Activated CD4-positive, alpha-beta T cell treated with anti-CD3 and anti-CD28 coated beads, Interleukin-2, amount 50 U/mL, for 1 hour (primary cell): ENCODE measurements around the gene RAPGEF5.

ENCODE experiments used
- DNase-seq: peaks from one replicate; pipeline ENCODE4 v3.0.0-alpha.2; 2020

RAPGEF5 gene

DNA sequence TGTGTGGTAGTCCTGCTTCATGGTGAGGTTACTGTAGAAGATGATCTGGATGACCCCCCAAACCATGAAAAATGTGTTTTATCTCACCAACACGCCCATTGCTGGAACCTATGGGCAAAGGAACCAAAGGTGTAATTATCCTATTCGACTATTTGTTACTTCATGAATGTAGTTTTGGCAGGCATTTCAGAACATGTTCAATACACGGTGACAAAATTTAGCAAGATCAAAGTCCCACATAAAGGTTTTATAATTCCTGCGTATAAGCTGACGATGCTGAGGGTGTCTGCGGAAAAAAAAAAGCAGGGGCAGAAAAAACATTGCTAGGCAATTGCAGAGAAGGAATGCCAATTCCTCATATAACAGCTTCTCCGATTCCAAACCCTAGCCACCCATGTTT lies 13.3 kb downstream of the RAPGEF5 start:
- DNase-seq = no peak

DNA sequence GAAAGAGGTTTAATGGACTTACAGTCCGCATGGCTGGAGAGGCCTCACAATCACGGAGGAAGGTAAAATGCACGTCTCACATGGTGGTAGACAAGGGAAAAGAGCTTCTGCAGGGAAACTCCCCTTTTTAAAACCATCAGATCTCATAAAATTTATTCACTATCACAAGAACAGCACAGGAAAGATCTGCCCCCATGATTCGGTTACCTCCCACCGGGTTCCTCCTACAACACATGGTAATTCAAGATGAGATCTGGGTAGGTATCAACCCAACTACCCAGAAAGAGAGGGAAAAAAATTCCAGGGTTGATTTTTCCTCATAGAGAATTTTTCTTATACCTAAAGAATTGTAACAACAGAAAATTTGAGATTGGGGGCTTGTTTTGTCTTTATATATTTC lies 13.9 kb downstream of the RAPGEF5 start:
- DNase-seq = no peak

DNA sequence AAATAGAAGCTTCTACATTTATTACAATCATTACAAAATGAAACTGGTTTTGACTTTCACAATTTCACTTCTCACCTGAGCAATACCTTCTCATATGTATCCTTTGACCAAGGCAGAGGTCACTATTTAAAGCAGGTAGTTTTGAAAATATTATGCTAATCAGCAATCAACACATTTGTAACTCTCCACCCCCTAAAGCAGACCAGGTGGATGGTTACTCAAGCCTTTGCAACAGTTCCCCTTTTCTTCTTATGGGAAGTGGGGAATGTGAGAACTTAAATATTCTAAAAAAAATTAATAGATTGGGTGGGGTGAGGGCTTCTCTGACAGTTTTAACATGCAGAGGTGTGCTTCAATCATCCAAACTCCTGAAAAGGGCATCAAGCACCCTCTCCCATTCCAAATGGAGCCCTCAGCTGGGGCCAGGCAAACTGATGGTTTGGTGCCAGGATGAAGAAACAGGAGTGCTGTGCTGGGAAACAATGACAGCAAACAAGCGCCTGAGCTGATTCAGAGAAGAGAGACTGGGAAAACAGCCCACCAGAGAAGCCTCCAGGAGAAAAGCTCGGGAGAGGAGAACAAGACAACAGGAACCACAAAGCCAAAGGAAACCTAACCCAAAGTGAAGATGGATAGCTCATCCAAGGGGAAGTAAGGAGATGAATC lies 17.1 kb downstream of the RAPGEF5 start:
- DNase-seq = no peak

DNA sequence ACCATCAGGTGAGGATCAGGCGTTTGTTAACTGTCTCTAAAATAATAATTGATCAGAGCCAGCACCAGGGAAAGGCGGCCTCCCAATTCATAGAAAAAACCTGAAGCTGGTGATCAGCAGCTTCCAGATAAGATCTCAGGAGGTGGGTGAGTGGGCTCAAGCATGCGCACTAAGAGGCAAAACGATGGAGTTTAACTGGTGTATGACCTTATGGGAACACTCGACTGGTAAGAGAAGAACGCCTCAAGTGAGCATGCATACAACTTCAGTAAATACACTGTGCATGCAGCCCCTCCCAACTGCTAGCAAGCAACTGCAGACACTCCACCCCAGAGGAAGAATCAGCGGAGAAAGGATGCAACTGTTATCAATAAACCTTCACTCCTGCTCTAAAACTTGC lies 18.1 kb downstream of the RAPGEF5 start:
- DNase-seq = no peak

DNA sequence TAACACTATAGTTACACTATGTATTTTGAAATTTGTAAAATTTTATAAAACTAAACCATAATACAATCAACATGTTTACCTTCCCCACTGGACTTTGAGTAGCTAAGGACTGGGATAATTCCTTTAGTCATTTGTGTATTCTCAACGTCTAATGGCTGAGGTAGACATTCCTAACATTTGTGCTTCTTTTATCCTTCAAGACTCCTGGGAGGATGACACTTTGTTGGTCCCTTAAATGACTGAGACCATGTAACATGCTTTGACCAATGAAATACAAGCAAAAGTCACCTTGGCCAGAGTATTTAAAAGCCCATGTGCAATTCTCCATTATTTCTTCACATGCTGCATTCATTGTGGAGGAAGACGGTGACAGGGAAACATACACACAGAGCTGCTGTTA lies 18.5 kb downstream of the RAPGEF5 start:
- DNase-seq = no peak

DNA sequence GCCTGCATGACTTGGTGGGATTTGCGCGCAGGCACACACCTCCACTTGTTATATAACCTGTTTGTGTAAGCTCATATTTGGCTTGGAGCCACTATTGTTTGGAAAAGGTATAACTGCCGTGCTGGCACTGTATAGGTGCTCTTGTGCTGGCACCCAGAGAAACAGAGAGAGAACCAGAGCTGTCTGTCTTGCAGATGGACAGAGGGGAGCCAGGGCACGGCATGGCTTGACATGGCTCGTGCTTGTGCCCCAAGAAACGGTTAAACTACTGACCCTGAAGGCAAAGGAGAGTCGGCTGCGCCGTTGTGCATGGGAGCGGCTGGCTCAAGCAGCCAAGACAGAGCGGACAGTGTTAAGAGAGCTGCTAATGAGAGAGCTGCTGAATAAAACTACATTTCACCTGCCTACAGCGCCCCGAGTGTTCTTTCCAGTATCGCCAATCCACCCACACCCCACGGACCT lies 23.2 kb downstream of the RAPGEF5 start:
- DNase-seq = no peak

DNA sequence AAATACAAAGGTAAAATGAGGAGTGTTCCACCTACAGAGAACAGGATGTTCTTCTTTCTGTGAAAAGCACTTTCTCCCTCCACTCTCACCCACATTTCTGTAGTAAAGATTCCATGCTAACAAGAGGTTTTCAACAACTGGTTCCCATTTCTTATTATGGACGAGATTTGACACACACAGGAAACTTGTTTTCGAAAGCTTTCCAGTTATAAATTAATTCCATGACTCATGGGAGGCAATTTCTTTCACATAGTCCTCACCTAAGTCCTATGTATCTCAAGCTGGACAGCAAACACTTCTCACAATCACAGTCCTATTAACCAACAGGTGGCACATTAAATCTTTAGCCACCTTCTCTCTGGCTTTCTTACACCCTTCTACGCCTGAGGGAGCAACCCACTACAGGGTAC lies 24.5 kb downstream of the RAPGEF5 start:
- DNase-seq = no peak

DNA sequence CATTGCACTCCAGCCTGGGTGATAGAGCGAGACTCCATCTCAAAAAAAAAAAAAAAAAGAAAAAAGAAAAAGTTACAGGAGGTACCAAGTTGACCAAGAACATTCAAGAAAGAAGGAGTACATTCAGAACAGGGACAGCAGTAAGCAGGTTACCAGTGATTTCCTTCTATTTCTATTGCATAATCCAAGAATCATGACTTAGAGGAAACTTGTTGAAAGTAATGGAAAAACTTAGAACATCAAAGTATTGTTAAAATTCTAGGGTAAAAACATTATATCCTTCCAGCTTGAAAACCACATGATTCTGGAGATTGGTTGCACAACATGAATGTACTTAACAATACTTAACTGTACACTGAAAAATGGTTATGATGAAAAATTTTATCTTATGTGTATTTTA lies 25.2 kb downstream of the RAPGEF5 start:
- no peak for DNase-seq

DNA sequence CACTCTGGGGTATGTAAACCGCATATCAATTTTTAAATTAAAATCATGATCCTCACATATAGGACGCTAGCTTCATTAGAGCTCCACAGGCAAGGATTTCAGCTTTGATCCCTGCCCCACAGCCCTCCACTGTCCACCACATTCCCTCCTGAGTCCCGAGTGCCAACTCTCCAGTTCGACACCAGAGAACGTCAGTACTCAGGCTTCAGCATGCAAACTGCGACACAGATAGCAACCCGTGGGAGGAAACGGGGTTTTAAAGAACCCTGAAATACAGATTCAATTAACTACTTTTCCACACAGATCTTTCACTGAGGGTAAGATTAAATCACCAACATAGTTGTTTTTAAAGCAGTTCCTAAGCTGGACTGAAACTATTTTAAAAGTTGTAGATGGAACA lies 26.1 kb downstream of the RAPGEF5 start:
- DNase-seq = no peak

DNA sequence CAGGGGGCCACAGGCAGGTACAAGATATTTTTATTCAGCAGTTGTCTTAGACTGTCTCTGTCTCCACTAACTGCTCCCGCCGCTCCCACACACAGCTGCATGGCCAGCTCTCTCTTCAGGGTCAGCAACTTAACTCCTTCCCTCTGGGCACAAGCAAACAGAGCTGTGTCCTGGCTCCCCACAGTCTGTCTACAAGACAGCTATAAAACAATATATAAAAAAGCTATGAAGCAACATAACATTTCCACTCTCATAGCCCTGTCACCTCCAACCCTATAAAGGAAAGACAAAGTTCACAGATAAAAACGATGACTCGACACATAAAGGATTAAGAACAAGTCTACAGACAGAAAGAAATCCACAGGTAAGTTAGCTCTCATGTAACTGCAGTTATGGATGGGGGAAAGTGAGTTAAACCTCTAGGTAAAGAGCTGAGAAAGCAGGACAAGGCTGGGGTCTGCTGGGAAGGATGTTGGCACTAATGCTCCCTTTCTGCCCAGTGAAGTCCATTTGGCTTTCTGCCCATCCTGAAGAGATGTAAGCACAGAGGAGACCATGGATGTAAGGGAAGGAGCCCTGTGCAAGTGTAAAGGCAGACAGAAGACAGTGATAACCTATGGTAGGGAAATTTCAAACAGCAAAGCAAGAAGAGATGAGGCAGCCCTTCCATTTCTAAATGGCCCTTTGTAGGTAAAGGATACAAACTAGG lies 27.0 kb downstream of the RAPGEF5 start:
- no peak for DNase-seq

DNA sequence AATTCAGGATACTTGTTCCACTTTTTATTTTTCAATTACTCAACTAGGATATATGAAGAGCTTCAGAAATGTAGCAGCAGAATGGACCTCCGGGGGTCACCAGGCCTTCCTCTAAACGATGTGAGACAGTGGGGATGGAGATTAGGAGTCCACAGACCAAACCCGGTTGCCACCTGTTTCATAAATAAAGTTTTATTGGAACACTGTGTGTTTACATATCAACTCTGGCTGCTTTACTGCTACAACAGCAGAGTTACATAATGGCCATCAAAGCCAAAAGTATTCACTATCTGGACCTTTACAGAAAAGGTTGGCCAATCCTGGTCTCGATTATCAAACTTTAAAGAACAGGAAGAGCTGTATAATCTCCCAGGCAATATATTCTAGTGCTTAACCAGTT lies 30.8 kb downstream of the RAPGEF5 start:
- DNase-seq = no peak

DNA sequence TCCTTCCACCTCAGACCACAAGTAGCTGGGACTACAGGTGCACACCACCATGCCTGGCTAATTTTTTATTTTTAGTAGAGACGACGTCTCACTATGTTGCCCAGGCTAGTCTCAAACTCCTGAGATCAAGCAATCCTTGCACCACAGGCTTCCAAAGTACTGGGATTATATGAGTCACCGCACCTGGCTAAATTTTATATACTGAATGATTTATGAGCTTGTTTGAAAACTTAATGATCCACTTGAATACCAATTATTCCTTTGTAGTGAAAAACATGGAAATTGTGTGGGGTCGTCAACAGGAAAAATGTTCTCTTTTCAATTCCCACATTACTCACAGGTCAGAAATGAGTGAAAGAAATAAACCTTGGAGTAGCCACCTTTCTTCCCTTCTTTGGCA lies 31.3 kb downstream of the RAPGEF5 start:
- DNase-seq = no peak

DNA sequence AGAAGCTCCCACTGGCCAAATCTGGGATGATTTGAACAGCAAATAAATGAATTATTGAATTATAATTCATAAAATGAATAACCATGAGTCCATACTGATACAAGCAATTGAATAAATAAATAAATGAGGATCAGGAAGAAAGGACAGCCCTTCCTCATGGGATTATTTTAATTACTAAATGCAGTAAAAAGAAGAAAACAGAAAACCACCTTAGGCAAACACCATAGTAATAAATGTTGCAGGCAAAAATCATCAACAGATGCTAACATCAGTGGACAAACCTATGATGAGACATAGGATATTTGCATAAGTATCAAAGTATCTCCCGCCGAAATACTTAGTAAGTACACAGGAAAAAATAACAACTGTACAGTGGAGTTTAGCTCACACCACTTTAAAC lies 33.2 kb downstream of the RAPGEF5 start:
- DNase-seq = no peak

DNA sequence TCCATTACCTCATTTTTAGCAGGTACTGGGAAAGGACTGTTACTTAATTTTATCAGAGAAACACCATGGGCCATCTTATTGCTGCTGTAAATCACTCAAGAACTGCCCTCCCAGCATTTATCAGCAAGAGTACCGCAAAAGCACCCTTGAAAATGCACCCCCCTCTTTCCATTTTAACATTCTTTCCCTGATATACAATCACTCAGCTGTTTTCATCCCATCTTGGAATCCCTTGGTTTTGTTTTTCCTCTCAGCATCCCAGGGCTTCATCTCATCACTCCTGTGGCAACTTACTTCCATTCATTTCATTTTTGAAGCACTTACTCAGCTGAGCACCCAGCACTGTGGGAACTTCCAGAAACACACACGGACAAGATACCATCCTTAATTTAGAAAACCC lies 36.5 kb downstream of the RAPGEF5 start:
- DNase-seq = no peak

DNA sequence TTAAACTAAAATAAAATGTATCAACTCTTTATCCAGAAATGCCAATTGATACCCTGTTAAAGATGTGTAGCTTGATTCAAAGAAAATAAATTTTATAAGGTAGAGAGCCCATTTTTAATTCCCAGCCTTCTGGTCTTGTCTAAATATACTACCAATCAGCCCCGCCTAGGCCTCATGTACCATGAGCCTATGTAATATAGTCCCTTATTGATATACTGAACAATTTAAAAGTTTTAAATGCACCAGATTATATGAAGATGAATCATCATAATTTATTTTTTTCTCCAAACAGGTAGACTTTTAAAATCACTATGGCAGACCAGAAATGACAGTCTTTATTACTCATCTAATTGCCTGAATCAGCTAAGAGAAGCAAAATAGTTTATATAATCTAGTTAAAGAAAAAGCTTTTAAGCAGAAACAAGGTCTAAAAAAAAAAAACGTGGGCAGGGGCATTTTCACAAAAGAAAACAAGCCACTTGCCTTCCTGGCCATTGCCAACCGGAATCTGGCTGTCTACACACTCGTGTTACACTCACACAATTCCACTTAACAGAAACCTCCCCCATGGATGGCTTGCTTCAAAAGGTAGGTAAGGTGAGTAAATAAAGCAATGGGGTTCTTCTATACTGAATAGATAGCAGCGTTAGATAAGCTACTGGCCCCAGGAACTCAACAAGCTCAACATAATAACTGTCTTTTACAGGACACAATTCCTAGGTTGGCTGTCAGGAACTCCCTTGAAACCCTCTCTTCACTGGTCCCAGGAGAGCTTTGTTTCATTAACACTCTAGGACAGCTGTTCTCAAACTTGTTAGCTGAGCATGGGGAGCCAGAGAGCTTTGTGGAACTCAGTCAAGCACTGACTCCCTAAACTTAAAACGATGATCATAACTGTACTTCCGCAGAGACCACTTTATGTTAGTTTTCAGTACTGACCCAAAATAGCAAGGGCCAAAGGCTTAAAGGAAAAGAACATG lies 37.2 kb downstream of the RAPGEF5 start:
- no peak for DNase-seq

DNA sequence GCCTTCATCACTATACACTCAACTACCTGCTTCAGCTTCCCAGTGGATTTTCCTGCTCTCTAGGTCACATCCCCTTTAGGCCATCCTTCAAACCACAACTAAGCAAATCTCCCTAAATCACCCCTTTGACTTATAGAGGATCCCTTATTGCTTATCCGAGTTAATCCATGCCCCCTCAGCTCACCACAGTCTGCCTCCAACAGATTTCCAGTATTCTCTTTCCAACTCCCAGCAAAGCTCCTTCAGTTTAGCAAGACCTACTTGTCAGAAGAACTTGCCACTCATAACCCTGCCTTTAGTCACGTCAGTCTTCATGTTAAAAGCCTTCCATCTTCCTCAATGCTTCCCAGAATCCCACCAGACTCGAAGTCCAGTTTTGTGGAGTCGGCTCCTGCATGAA lies 38.6 kb downstream of the RAPGEF5 start:
- no peak for DNase-seq

DNA sequence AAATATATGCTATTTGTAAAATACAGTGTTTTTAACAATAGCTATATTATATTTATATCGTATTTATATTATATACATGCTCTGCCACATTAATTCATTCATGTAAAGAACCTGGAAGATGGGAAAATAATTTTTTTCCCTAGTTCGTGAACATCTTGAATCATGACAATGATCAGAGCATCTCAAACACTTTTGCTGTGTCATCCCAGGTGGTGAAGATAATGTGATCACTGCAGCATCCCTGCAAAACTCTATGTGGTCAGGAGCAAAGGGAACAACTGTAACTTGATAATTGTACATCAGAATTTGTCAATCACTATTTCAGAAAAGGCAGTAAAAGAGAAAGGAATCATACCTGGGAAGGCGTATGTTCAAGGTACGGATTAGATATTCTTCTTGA lies 39.3 kb downstream of the RAPGEF5 start:
- no peak for DNase-seq

DNA sequence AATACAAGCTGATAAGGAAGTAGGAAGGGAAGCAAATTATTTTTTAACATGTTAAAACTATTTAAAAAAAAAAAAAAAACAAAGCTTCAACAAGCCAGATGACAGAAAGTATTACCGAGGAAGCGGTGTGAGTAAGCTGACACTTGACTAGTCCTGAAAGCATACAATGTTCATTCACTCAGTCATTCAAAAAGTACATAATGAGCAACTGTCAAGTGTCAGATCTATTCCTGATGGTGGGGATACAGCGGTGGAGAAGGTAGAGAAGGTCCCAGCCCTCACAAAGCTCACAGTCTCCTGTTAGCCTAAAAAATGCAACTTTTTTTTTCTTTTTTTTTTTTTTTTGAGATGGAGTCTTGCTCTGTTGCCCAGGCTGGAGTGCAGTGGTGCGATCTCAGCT lies 40.0 kb downstream of the RAPGEF5 start:
- no peak for DNase-seq

DNA sequence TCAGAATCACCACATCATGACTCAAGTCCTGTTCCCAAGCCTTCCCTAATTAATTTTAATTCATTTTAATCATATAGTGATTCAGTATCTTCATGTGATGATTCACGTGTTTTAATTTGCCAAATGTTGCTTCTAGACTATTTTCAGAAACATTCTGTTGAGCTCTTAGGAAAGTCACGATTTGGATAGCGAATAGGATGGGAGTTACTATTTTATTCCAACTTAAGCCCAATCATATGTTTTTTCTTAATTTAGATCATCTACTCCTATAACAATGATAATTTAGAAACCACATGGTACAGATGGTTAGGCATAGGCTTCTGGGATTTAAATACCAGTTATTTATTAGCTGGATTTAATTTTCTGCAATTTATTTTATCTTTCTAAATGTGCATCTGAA lies 49.1 kb downstream of the RAPGEF5 start:
- DNase-seq = no peak

DNA sequence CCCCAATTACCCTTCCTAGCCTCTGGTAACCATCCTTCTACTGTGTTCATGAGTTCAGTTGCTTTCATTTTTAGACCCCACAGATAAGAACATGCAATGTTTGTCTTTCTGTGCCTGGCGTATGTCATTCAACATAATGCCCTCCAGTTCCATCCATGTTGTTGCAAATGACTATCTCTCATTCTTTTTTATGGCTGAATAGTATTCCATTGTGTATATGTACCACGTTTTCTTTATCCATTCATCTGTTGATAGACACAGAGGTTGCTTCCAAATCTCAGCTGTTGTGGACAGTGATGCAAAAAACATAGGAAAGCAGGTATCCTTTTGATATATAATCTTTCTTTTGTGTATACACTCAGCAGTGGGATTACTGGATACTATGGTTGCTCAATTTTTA lies 51.2 kb downstream of the RAPGEF5 start:
- no peak for DNase-seq

DNA sequence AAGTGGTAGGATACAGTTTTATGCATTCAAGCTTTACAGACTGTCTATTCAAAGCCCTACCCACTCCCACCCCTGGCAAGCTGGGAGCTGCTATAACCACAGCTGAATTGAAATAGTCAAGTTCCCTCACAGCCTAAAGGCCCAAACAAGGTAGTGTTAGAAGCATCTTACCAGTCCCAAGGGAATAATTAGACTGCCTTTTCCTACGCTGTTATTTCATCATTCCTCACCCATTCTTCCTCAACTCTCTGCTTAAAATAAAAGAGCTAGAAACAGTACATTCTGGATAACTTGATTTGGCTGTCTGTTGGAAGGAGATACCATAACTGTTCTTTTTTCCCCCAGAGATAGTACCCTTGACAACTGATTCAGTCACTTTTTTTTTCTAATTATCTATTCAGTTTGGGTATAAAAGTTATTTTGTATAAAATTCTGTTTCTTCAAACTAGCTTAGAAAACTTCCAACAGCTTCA lies 54.0 kb downstream of the RAPGEF5 start:
- no peak for DNase-seq

DNA sequence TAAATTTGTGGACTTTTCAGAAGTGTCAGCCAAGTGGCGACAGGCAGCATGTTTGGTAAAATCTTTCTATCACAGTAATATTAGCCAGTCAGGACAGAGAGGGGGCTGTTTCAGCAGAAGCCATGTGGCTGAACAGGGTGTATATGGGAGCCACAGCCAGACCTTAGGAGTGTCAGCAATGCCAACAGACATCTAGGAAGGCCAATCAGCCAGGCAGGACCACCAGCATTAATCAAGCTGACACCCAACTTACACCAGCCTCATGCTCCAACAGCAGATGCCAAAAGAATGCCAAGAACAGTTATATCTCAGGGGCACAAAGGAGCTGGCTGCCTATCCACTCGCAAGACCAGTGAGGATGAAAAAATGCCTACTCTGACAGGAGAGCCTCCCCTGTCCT lies 54.8 kb downstream of the RAPGEF5 start:
- DNase-seq = no peak

DNA sequence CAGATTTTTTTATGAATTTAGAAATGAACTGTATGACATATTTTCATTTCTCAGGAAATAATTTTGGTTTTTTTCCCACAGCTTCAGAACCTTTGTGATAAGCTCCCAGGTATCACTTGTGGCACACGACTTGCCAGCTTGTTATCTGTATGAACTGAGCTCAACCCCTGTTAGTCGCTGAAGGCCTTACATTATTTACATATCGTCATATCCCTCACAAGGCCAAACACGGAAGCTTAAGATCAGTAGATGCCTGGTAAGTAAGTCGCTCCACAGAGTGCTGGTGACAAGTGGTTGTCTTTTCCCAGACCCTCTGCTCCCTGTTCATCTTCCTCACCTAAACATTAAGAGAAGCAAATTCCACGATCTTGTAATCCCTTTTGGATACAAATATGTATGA lies 55.2 kb downstream of the RAPGEF5 start:
- no peak for DNase-seq

DNA sequence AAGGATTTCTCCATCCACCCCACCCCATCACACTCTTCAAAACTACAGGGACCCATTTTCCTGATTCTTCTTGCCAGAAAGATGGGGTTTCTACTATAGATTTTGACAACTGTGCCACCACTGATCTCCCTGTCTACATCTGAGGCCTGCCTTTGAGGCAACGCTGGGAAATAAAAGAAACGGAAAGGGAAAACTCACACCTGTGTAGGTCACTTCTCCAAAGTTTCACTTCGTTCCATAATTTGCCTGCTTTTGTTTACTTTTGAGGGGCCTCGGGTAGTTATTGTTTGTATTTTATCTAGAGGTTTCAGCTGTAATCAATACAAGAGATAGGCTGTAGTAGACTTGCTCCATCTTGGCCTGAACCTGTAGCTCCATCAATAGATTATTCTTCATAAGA lies 56.1 kb downstream of the RAPGEF5 start:
- DNase-seq = no peak
